ENCODE data around the gene XYLT1. TPM values are rescaled to one million over a fixed set of nuclear protein-coding genes. Genes with fewer than 3 reads are reported as not detected.

Gene XYLT1
- total RNA-seq, 1 donor from 2014 or later: 0.23 TPM

- H3K4me3 ChIP-seq (ENCODE audit: low read depth, low read length): no peak overlapping the region
- DNase-seq (ENCODE audit: low read depth): no peak
- TF ChIP-seq, protein P1, sequence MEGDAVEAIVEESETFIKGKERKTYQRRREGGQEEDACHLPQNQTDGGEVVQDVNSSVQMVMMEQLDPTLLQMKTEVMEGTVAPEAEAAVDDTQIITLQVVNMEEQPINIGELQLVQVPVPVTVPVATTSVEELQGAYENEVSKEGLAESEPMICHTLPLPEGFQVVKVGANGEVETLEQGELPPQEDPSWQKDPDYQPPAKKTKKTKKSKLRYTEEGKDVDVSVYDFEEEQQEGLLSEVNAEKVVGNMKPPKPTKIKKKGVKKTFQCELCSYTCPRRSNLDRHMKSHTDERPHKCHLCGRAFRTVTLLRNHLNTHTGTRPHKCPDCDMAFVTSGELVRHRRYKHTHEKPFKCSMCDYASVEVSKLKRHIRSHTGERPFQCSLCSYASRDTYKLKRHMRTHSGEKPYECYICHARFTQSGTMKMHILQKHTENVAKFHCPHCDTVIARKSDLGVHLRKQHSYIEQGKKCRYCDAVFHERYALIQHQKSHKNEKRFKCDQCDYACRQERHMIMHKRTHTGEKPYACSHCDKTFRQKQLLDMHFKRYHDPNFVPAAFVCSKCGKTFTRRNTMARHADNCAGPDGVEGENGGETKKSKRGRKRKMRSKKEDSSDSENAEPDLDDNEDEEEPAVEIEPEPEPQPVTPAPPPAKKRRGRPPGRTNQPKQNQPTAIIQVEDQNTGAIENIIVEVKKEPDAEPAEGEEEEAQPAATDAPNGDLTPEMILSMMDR (conservative IDR thresholded peaks at IDR 0.05; ENCODE audit: low read depth, low read length): no peak
Measured at GRCh38 chr16:17215936-17216335, 254.8 kb downstream of the XYLT1 start.

- H3K4me3 ChIP-seq (ENCODE audit: low read depth, low read length): no peak overlapping the region
- DNase-seq (ENCODE audit: low read depth): no peak
- TF ChIP-seq, protein P1 (conservative IDR thresholded peaks at IDR 0.05; ENCODE audit: low read depth, low read length): no peak
Measured at GRCh38 chr16:17215306-17215705, 255.5 kb downstream of the XYLT1 start.

- no peak for DNase-seq (ENCODE audit: low read depth)
- no peak overlapping the region for H3K4me3 ChIP-seq (ENCODE audit: low read depth, low read length)
- TF ChIP-seq, protein P1 (conservative IDR thresholded peaks at IDR 0.05; ENCODE audit: low read depth, low read length): no peak
Measured at GRCh38 chr16:17213974-17214373, 256.8 kb downstream of the XYLT1 start.

GRCh38 chr16:17213025-17213424 is 257.7 kb downstream of the XYLT1 start:
- no peak overlapping the region for H3K4me3 ChIP-seq (ENCODE audit: low read depth, low read length)
- TF ChIP-seq, protein P1 (conservative IDR thresholded peaks at IDR 0.05; ENCODE audit: low read depth, low read length): no peak
- DNase-seq (ENCODE audit: low read depth): no peak

DNA sequence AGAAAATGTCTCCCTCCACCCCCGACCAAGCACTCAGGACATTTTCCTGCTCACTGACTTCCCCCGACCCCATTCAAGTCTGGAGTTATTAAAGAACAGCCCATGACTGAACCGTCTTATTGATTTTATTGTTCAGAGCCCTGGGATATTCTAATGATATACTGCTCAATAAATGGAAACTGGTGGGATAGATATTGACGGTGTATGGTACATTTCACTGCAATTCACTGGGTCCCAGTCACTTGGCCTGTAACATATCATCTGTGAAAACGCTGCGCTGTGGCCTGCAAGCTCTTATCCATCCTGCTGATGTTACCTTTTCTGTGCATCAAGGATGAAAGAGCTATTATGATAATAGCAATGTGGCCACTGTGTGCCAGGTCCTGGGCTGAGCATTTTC is 258.2 kb downstream of the XYLT1 start:
- TF ChIP-seq, protein P1 (conservative IDR thresholded peaks at IDR 0.05; ENCODE audit: low read depth, low read length): no peak
- no peak for DNase-seq (ENCODE audit: low read depth)
- H3K4me3 ChIP-seq (ENCODE audit: low read depth, low read length): no peak overlapping the region

GRCh38 chr16:17211797-17212196 is 259.0 kb downstream of the XYLT1 start:
- DNase-seq (ENCODE audit: low read depth): no peak
- TF ChIP-seq, protein P1 (conservative IDR thresholded peaks at IDR 0.05; ENCODE audit: low read depth, low read length): no peak
- H3K4me3 ChIP-seq (ENCODE audit: low read depth, low read length): no peak overlapping the region

GRCh38 chr16:17206712-17207111 is 264.0 kb downstream of the XYLT1 start:
- TF ChIP-seq, protein P1 (conservative IDR thresholded peaks at IDR 0.05; ENCODE audit: low read depth, low read length): no peak
- DNase-seq (ENCODE audit: low read depth): no peak

More at GRCh38 chr16:17206712-17207111, 264.0 kb downstream of the XYLT1 start:
- no peak overlapping the region for H3K4me3 ChIP-seq (ENCODE audit: low read depth, low read length)
